Measurements from ENCODE around the gene PPP3R1.
A peak's percentile ranks its signal among the peaks of the same experiment; 100 is the strongest.

The PPP3R1 gene

GRCh38 chr2:68157002-68157401, 95.3 kb downstream of the PPP3R1 start:
- peak; percentile 26 for FAIRE-seq
- no peak for DNase-seq (ENCODE audit: insufficient read length, low spot score)

- DNase-seq (ENCODE audit: insufficient read length, low spot score), result no peak
- no peak for FAIRE-seq
These were observed 95.9 kb downstream of the PPP3R1 start for GRCh38 chr2:68156419-68156818.

GRCh38 chr2:68155618-68156017, 96.7 kb downstream of the PPP3R1 start:
- FAIRE-seq (no peak), DNase-seq (ENCODE audit: insufficient read length, low spot score) (no peak)

DNA sequence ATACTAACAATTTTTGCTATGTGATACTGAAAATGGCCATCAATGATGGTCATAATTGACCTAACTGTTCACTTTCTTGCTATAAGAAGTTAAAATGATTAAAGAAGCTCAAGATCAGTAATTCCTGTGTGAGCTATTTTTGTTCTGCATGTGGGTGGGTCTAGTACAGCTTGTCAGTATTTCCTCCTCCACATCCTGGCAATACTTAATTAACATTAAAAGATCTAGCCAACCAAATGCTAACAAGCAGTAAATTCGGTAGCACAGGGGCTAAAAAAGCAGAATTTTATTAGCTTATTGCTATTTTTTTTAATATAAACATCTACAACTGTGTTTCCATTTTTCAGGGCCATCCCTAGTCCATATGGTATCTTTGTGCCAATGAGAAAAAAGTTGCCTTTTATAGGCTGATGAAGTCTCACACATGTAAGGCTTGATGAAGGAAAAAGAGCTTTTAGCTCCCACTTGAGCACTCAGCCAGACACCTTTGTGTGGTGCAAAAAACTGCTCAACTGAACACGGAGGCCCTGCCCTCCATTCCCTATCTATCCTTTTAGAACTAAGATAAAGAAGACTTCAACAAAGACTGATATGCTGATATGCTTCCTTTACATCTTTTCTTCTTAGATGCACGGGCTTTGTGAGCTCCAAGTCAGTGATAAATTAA, 99.5 kb downstream of the PPP3R1 start:
- DNase-seq (ENCODE audit: insufficient read length, low spot score) (no peak), FAIRE-seq (no peak)

DNA sequence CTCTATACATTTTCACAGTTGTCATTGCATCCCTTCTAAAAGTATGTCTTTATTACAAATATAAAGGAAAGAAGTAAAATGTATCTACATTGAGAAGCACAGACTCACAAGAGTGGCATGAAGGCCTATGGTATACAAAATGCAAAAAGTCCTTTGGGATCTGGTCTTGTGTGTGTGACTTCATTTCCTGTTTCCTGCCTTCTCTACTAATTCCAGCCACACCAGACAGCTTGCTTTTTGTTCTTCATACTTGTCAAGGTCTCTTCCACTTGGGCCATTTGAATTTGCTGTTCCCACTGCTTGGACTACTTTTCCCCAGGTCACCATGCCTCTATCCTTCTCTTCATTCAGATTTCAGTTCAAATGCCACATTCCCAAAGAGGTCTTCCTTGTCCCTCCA, 101.3 kb downstream of the PPP3R1 start:
- peak; percentile 76 for FAIRE-seq
- no peak for DNase-seq (ENCODE audit: insufficient read length, low spot score)

DNA sequence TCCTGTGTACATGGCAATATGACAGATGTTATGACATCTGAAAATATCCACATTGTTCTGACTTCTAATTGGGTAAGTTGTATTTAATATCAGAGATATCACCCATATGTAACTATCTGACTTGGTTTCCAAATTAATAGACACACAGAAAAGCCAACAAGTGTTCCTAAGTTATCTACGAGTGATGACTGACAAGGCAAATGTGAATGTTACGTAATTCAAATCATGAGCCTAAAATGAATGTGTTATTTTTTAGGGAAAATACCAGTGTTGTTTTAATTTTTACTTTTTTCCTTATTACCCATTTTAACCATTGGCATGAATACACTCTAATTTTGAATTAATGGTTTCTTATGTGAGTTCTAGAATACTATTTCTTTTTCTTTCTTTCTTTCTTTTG, 110.5 kb downstream of the PPP3R1 start:
- FAIRE-seq (no peak), DNase-seq (ENCODE audit: insufficient read length, low spot score) (no peak)

- FAIRE-seq (no peak), DNase-seq (ENCODE audit: insufficient read length, low spot score) (no peak)
These were observed 116.6 kb downstream of the PPP3R1 start for GRCh38 chr2:68135448-68136320.

- DNase-seq (ENCODE audit: insufficient read length, low spot score), result no peak
- no peak for FAIRE-seq
These were observed 117.8 kb downstream of the PPP3R1 start for GRCh38 chr2:68134554-68134953.

DNA sequence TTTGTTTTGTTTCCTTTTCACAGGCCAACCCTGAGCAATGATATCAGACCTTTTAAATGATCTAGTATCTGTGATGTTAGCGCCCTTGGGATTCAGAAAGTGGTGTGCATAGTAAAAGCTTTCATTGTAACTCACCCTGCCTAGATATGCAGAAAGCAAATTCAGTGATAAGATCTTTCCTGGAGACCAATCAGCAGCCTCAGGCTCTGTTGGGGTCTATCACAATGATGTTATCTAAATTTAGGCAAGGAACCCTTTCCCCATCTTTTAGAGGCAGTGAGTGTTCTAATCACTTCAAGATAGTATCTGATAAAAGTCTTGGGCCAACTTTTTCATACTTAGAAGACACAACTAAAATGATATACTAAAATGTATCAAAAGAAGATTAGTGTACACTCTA, 118.2 kb downstream of the PPP3R1 start:
- DNase-seq (ENCODE audit: insufficient read length, low spot score) (no peak), FAIRE-seq (no peak)
